CD4-positive, CD25-positive, alpha-beta regulatory T cell (primary cell): Measurements from ENCODE around the gene MARK1. TPM values are rescaled to one million over a fixed set of nuclear protein-coding genes. Genes with fewer than 3 reads are reported as not detected.

Source experiments
- ATAC-seq, 2 donors: fragments of 150-1000 bp; cut with Tn5 transposase; one replicate each; pipeline ENCODE4 v1.10.0; 2021; ENCODE audit warnings: low read depth in 2 of 2, moderate number of reproducible peaks in 2 of 2, moderate library complexity in 1 of 2
- DNase-seq, 3 donors: peaks; one replicate each; pipeline versions ENCODE4 v3.0.0 to v3.0.0-alpha.2; 2012 to 2022; ENCODE audit warnings: mixed read lengths in 1 of 3
- H3K27ac ChIP-seq: one replicate; pipeline ENCODE4 v1.7.0; 2013; ENCODE audit warnings: mild to moderate bottlenecking, low read length; ENCODE audit not compliant: insufficient read depth, poor library complexity, severe bottlenecking
- H3K27me3 ChIP-seq: one replicate; pipeline ENCODE4 v1.7.0; 2013; ENCODE audit warnings: low read length; ENCODE audit not compliant: control insufficient read depth, insufficient read depth
- H3K36me3 ChIP-seq: one replicate; pipeline ENCODE4 v1.7.0; 2013; ENCODE audit warnings: mild to moderate bottlenecking, low read length, moderate library complexity; ENCODE audit not compliant: control insufficient read depth, insufficient read depth
- H3K4me1 ChIP-seq: 2 replicates; pipeline ENCODE4 v1.7.0; 2013; ENCODE audit warnings: mild to moderate bottlenecking, low read length; ENCODE audit not compliant: insufficient read depth, control insufficient read depth, poor library complexity, severe bottlenecking
- H3K4me3 ChIP-seq: one replicate; pipeline ENCODE4 v1.7.0; 2013; ENCODE audit warnings: low read depth, mild to moderate bottlenecking, low read length, moderate library complexity
- H3K9me3 ChIP-seq, 2 experiments: 1 replicate in 1 of 2; 2 replicates in 1 of 2; pipeline ENCODE4 v1.7.0; 2013; ENCODE audit warnings: low read length in 2 of 2, mild to moderate bottlenecking in 1 of 2, moderate library complexity in 1 of 2; ENCODE audit not compliant: control insufficient read depth in 2 of 2
- H3K27ac Mint-ChIP-seq, 3 donors: one replicate each; pipeline ENCODE4 v1.8.0; 2020 to 2022; ENCODE audit warnings: mild to moderate bottlenecking in 3 of 3, mixed read lengths in 3 of 3, moderate library complexity in 2 of 3
- H3K27me3 Mint-ChIP-seq: one replicate; pipeline ENCODE4 v1.8.0; 2022; ENCODE audit warnings: mild to moderate bottlenecking, mixed read lengths
- H3K36me3 Mint-ChIP-seq: one replicate; pipeline ENCODE4 v1.8.0; 2020; ENCODE audit warnings: mixed read lengths
- H3K4me1 Mint-ChIP-seq, 4 donors: one replicate each; pipeline ENCODE4 v1.8.0; 2020 to 2022; ENCODE audit warnings: mixed read lengths in 4 of 4, mild to moderate bottlenecking in 1 of 4
- H3K4me3 Mint-ChIP-seq, 4 donors: one replicate each; pipeline ENCODE4 v1.8.0; 2020 to 2022; ENCODE audit warnings: mild to moderate bottlenecking in 4 of 4, mixed read lengths in 4 of 4, moderate library complexity in 3 of 4
- H3K9me3 Mint-ChIP-seq, 7 donors: one replicate each; pipeline ENCODE4 v1.8.0; 2020 to 2022; ENCODE audit warnings: mixed read lengths in 7 of 7, mild to moderate bottlenecking in 3 of 7, moderate library complexity in 2 of 7
- polyA plus RNA-seq, 4 donors: library from polyadenylated mRNA; unstranded; fragments of 300-500 nt; fragmentation: Illumina TruSeq; gene quantifications; one replicate each; pipeline ENCODE4 v1.2.3, GENCODE V29; 2021
- total RNA-seq: library from RNA; stranded (reverse); gene quantifications from one replicate; pipeline ENCODE4 v1.2.3, GENCODE V29; 2022

MARK1 gene
- total and polyA plus RNA-seq, 5 donors from 2014 or later: 0.05 TPM; not detected in 4

GRCh38 chr1:220628431-220628830, 100.5 kb downstream of the MARK1 start:
- Histone ChIP-seq H3K9me3 (no peaks in the 10 kb centered on the region), H3K4me1 (no peaks in the 10 kb centered on the region), H3K4me3 (no peak overlapping the region), H3K36me3 (no peaks in the 10 kb centered on the region), H3K27ac (no peak overlapping the region), H3K27me3 (no peaks in the 10 kb centered on the region)
- H3K4me1 Mint-ChIP-seq: no peaks in the 10 kb centered on the region
- H3K9me3 Mint-ChIP-seq: peaks cover 0 to 2% (median 0%) of the 10 kb centered on the region in 7 donors
- H3K4me3 Mint-ChIP-seq: no peak overlapping the region
- no peaks in the 10 kb centered on the region for H3K36me3 Mint-ChIP-seq
- no peaks in the 10 kb centered on the region for H3K27me3 Mint-ChIP-seq
- ATAC-seq (no peak), DNase-seq (no peak)
- H3K27ac Mint-ChIP-seq: no peak overlapping the region

GRCh38 chr1:220631238-220631815, 103.4 kb downstream of the MARK1 start:
- Mint-ChIP-seq H3K9me3 (peaks cover 0 to 2% (median 0%) of the 10 kb centered on the region in 7 donors), H3K27me3 (peaks cover 2% of the 10 kb centered on the region), H3K4me1 (no peaks in the 10 kb centered on the region), H3K27ac (no peak overlapping the region), H3K4me3 (no peak overlapping the region), H3K36me3 (no peaks in the 10 kb centered on the region)
- DNase-seq: no peak
- no peak for ATAC-seq
- H3K27ac ChIP-seq: no peak overlapping the region
- no peaks in the 10 kb centered on the region for H3K27me3 ChIP-seq
- H3K36me3 ChIP-seq: no peaks in the 10 kb centered on the region
- H3K9me3 ChIP-seq: no peaks in the 10 kb centered on the region
- H3K4me1 ChIP-seq: no peaks in the 10 kb centered on the region
- no peak overlapping the region for H3K4me3 ChIP-seq

GRCh38 chr1:220637759-220638158, 109.8 kb downstream of the MARK1 start:
- no peaks in the 10 kb centered on the region for H3K27me3 ChIP-seq
- H3K36me3 Mint-ChIP-seq: no peaks in the 10 kb centered on the region
- H3K4me1 ChIP-seq: no peaks in the 10 kb centered on the region
- DNase-seq (no peak), ATAC-seq (no peak)
- H3K4me3 ChIP-seq: no peak overlapping the region
- H3K27ac ChIP-seq: no peak overlapping the region
- H3K9me3 ChIP-seq: no peaks in the 10 kb centered on the region
- H3K27me3 Mint-ChIP-seq: peaks cover 4% of the 10 kb centered on the region
- no peak overlapping the region for H3K27ac Mint-ChIP-seq
- no peaks in the 10 kb centered on the region for H3K36me3 ChIP-seq
- peaks cover 0 to 1% (median 0%) of the 10 kb centered on the region in 7 donors for H3K9me3 Mint-ChIP-seq
- H3K4me3 Mint-ChIP-seq: no peak overlapping the region
- H3K4me1 Mint-ChIP-seq: peaks cover 0 to 2% (median 0%) of the 10 kb centered on the region in 4 donors

GRCh38 chr1:220642285-220642684, 114.3 kb downstream of the MARK1 start:
- Mint-ChIP-seq H3K27me3 (no peaks in the 10 kb centered on the region), H3K27ac (no peak overlapping the region), H3K4me3 (no peak overlapping the region), H3K9me3 (peaks cover 0 to 3% (median 0%) of the 10 kb centered on the region in 7 donors), H3K36me3 (no peaks in the 10 kb centered on the region), H3K4me1 (peaks cover 0 to 2% (median 0%) of the 10 kb centered on the region in 4 donors)
- ATAC-seq: no peak
- no peak for DNase-seq
- H3K27me3 ChIP-seq: no peaks in the 10 kb centered on the region
- no peak overlapping the region for H3K27ac ChIP-seq
- H3K9me3 ChIP-seq: no peaks in the 10 kb centered on the region
- H3K36me3 ChIP-seq: no peaks in the 10 kb centered on the region
- H3K4me1 ChIP-seq: no peaks in the 10 kb centered on the region
- H3K4me3 ChIP-seq: no peak overlapping the region

- Histone ChIP-seq H3K27ac (no peak overlapping the region), H3K36me3 (no peaks in the 10 kb centered on the region), H3K27me3 (peaks cover 2% of the 10 kb centered on the region), H3K4me3 (no peak overlapping the region), H3K4me1 (no peaks in the 10 kb centered on the region), H3K9me3 (no peaks in the 10 kb centered on the region)
- ATAC-seq: no peak
- Mint-ChIP-seq H3K27me3 (no peaks in the 10 kb centered on the region), H3K4me3 (no peak overlapping the region), H3K9me3 (no peaks in the 10 kb centered on the region), H3K27ac (no peak overlapping the region), H3K4me1 (no peaks in the 10 kb centered on the region), H3K36me3 (no peaks in the 10 kb centered on the region)
- DNase-seq: no peak
These were observed 125.1 kb downstream of the MARK1 start for GRCh38 chr1:220652995-220653394.

- no peak for DNase-seq
- Histone ChIP-seq H3K4me1 (no peaks in the 10 kb centered on the region), H3K27me3 (peaks cover 2% of the 10 kb centered on the region), H3K36me3 (no peaks in the 10 kb centered on the region), H3K27ac (no peak overlapping the region), H3K9me3 (no peaks in the 10 kb centered on the region), H3K4me3 (no peak overlapping the region)
- no peak for ATAC-seq
- H3K4me3 Mint-ChIP-seq: no peak overlapping the region
- no peaks in the 10 kb centered on the region for H3K36me3 Mint-ChIP-seq
- no peak overlapping the region for H3K27ac Mint-ChIP-seq
- H3K9me3 Mint-ChIP-seq: no peaks in the 10 kb centered on the region
- no peaks in the 10 kb centered on the region for H3K4me1 Mint-ChIP-seq
- H3K27me3 Mint-ChIP-seq: no peaks in the 10 kb centered on the region
These were observed 127.6 kb downstream of the MARK1 start for GRCh38 chr1:220655509-220655908.

- Histone ChIP-seq H3K4me1 (no peaks in the 10 kb centered on the region), H3K27ac (no peak overlapping the region), H3K4me3 (no peak overlapping the region), H3K9me3 (no peaks in the 10 kb centered on the region), H3K36me3 (no peaks in the 10 kb centered on the region), H3K27me3 (peaks cover 4% of the 10 kb centered on the region)
- no peaks in the 10 kb centered on the region for H3K9me3 Mint-ChIP-seq
- no peak overlapping the region for H3K27ac Mint-ChIP-seq
- DNase-seq (no peak), ATAC-seq (no peak)
- no peak overlapping the region for H3K4me3 Mint-ChIP-seq
- H3K36me3 Mint-ChIP-seq: no peaks in the 10 kb centered on the region
- H3K4me1 Mint-ChIP-seq: no peaks in the 10 kb centered on the region
- no peaks in the 10 kb centered on the region for H3K27me3 Mint-ChIP-seq
These were observed 128.2 kb downstream of the MARK1 start for GRCh38 chr1:220655961-220656740.

GRCh38 chr1:220666349-220666748, 138.4 kb downstream of the MARK1 start:
- Mint-ChIP-seq H3K4me3 (no peak overlapping the region), H3K9me3 (peaks cover 0 to 8% (median 3%) of the 10 kb centered on the region in 7 donors), H3K27ac (peak overlapping the region in 1 of 3 donors; percentile 58), H3K27me3 (peaks cover 9% of the 10 kb centered on the region), H3K4me1 (no peaks in the 10 kb centered on the region), H3K36me3 (no peaks in the 10 kb centered on the region)
- Histone ChIP-seq H3K27me3 (peaks cover 2% of the 10 kb centered on the region), H3K27ac (no peak overlapping the region), H3K4me1 (no peaks in the 10 kb centered on the region), H3K36me3 (no peaks in the 10 kb centered on the region), H3K9me3 (peaks cover 0 to 1% of the 10 kb centered on the region in 2 experiments), H3K4me3 (no peak overlapping the region)
- ATAC-seq (no peak), DNase-seq (no peak)
